HG03135 (cell line): ENCODE measurements around the gene MUSTN1.

Experiments used
- ATAC-seq: cut with Tn5 transposase; IDR thresholded peaks from one replicate; pipeline ENCODE4 v1.9.1; 2021; ENCODE audit warnings: mild to moderate bottlenecking, moderate library complexity; ENCODE audit not compliant: unreplicated experiment

The MUSTN1 gene

DNA sequence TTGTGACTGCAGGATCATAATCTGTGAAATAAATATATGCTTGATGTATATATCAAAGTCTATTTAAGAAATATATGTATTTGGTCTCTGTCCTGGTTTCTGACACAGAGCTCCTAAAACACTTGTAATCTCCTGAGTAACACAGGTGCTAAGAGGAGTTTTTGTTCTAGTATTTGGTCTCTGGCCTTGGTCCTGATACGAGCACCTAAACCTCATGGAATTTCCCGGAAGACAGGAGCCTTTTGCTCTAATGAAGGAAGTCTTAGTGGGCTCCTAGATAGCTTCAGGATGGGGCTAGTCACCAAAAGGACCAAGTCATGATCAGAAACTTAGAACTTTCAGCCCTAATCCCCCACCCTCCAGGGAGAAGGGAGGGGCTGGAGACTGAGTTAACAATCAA is 19.2 kb upstream of the MUSTN1 start:
- no peak for ATAC-seq

DNA sequence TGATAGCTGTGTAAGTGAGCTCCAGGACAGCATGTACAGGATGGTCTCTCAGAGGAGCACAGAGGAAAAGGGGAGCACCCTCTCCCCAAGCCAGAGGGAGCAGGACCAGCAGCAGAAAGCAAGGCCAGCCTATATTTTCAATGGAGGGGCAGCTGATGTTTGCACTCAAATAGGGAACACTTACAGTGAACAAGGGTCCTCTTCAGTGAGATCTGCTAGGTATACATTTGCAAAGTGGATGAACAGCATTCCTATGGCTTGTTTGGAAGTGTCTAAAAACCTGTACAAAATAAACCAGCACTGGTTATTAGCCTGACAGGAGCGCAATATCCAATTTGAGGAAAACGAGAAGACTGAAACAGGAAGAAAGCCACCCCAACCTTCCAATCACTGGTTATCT is 17.6 kb upstream of the MUSTN1 start:
- no peak for ATAC-seq

DNA sequence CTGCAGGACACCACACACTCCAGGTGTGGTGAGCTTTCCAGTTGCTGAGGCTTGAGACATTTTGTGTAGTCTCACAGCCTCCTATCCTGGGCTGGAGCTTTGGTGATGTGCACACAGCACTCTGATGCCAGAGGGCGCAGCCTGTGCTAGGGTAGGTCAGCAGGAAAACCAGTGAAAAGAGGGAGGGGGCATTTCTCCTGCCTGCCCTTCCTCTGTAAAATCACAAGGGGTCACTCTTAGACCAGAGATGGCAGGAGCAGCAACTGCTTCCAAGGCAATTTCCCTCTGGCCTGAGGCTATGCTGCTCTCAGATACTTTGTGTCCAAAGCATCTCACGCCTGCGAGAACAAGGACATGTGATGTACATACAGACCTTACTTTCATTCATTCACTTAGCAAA is 16.5 kb upstream of the MUSTN1 start:
- ATAC-seq, result no peak

DNA sequence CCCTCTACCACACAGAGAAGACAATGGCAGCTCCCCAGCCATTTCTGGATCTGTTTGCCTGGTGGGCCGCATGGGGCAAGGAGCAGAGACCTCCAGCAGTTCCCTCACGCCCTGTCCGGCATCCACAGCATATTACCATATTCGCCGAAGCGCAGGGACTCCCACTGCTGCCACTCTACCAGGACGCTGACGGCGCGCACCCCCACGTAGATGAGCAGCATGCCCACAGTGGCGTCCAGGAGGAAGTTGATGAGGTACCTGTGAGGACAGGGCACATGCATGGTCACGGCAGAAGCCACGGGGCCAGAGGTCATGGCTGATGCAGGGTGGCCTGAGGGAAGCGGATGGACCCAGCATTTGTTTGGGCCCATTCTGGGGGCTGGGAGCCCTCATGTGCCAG is 14.8 kb upstream of the MUSTN1 start:
- no peak for ATAC-seq

DNA sequence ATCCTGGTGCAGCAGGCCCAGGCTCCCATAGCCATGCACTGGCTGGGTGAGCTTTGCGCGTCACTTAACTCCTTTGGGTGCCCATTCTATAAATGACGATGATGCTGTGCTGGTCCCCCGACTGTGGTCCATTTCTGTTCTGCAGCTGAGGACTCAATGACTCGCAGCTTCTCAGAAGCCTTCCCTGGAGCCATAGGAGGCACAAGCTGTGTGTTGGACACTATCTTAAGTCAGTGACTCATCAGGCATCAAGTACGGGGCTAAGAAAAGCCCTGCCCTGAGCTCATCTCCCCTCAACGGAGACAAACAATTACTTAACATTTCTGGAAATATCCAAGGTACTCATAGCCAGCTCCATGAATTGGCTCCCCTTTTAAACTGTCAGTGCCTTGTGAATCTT is 13.8 kb upstream of the MUSTN1 start:
- ATAC-seq, result no peak

DNA sequence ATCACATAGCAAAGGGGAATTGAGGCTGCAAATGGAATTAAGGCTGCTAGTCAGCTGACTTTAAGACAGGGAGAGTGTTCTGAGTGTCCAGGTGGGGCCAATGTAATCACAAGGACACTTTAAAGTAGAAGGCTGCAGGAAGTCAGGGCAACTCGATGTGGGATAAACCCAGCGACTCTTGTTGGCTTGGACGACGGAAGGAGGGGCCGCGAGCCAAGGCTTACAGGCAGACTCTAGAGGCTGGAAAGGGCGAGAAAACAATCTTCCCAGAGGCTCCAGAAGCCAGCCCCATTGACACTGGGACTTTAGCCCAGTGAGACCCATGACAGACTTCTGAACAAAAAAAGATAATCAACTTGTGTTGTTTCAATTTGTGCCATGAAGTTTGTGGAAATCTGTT is 12.9 kb upstream of the MUSTN1 start:
- no peak for ATAC-seq

DNA sequence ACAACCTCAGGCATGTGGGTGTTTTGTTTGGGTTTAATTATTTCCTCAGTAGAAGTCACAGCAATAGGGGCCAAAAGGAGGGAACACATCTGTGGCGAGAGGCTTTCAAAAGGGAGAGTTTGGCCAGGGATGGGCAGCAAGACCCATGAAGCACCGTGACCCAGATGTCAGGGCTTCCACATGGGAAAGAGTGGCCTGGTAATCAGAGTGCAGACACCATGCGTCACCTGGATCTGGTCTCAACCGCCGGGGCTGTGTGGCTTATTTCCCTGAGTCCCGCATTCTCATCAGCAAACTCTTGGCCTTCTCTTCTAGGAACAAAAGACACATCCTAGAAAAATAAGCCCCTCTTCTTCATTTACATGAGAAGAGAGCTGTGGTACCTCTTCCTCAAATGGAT is 12.4 kb upstream of the MUSTN1 start:
- ATAC-seq, result no peak

DNA sequence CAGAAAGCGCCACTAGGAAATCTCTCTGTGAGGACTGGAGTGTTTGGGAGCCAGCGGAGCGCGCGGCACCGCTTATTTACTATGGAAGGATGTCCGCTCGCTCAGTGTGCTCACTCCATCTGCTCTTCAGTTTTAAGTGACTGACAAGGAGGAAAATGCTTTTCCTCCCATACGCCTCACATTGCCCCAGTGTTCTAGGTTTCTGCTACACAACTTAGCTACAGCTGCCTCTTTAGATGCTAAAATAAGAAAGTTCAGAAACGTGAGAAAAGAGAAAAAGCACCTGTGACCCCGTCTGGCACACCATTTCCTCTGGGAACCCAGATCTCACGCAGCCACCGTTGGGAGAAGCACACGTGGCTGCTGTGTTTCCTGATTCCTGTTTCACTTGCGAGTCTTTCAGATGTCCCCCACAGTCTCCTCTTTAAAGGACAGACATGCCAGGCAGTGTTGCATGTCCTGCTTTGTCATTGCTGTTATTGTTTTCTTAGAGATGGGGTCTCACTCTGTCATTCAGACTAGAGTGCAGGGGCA is 11.7 kb upstream of the MUSTN1 start:
- ATAC-seq, result no peak

DNA sequence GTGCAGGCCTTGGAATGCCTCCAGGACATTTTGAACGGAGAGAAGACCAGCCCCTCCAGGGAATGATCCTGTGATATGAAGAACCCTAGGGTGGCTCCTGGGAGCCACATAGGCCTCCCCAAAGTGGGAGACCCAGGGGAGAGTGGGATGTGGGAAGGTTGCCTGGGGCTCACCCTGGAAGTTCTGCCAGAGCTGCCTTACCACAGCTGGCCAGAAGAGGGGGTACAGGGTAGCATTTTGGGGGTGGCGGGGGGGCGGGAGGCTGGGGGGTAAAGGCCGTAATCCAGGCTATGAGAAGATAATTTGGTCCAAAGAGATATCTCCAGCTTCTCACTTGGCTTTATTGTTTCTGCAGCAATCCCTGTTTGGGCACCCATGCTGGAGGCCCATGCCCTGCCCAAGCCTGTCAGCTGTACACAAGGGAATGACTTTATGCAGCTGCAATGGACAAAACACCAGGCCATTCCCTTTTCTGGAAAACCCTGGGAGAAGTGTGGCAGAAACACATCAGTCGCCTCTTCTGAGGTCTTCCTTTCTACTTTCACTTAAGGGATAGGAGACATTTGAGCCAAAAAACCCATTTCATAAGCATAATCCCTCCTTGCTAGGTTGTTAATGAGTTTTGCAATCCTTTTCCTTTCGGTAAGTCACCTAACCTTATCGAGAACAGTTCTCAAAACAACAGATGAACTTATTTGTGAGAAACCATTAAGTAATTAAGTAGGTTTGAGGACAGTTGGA is 11.0 kb upstream of the MUSTN1 start:
- ATAC-seq, result no peak

DNA sequence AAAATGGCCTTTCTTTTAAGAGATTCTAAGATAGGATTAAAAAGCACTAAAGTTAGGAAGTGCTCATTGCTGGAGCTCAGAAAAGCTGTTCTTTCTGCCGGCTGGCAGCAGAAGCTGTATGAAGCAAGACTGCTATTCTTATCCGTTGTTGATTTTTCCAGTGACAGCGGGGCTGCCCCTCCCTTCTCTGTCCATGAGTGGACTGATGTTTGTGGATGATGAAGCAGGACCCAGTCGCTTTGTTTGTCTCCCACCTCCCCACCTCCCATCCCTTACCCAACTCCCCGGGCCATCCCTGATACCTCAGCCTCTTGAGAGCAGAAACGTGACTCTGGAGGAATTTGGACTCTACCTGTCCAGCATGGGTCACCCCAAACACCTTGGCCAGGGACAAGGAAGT is 10.3 kb upstream of the MUSTN1 start:
- ATAC-seq, result no peak

DNA sequence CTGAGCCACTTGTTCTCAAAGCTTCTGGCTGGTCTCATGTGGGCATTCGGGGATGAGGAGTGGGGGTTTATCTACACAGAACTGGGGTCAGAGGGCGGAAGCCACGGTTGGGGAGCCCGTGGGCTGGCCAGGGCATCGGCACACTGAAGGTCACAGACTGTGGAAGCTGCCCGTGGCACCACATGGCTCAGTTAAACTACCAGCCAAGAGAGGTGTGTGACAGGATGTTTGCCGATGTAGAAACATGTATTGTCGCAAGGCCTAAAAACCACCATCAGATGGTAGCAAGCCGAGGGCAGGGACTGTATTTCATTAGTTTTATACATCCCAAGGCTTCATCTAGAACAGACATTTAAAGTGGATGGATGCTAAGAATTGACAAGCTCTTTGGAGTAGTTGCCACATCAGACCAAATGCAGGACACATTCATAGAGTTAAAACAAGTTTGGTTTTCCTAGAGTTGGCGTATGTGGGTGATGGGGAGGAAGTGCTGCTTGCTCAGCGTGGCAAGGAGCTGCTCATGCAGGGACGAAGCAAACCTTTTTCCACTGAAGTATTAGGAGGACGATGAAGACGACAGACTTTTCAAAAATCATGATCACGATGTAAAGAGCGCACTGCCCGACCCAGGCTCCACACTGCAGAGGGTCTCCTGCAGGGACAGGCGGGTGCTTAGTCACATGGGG is 9.6 kb upstream of the MUSTN1 start:
- no peak for ATAC-seq

DNA sequence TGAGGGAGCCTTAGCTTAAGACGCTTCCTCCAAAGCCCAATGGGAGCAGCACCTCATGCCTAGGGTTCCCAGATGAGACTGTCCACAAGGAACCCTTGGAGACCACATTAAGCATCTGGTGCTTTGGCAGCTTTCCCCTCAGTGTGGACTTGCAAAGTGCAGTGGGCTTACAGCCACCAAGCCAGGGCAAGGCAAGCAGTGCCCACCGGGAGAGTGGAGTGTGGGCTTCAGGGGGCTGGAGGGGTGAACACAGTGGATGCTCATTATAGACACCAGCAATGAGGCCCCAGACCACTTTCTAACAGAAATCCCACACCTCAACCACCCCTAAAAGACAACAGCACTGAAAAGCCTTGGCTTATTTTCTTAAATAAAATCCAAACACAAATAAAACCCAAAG is 9.1 kb upstream of the MUSTN1 start:
- no peak for ATAC-seq

DNA sequence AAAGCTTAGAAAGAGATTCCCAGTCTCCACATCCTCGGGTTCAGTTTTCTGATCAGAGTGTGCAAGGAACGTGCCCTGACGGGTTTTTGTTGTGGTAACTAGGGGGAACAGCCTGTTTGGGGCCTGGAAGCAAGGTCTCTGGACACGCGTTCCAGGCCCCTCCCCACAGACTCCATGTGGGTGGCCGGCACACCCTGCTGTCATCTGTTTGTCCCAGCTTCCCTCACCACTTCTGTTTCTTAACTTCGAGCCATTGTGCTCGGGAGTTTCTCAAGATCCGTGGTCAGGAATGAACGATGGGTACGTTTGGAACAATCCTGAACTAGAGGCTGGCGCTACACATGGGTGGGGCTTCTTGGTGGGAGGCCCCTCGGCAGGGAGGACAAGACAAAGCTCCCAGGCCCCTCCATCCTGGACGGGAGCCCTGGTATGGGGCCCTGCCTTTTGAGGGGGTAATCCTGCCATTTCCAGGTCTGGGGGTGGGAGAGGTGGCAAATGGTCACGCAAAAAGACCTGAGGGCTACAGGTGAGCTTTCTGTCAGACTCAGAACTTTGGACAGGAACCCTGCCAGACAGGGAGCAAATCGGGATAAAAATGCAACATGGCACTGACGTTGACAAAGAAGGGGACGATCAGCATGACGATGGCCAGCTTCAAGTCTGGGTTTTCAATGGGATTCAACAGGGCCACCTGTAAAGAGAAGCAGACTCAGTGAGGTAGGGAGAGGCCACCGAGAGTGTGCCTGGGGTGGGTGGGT is 8.5 kb upstream of the MUSTN1 start:
- ATAC-seq, result no peak

DNA sequence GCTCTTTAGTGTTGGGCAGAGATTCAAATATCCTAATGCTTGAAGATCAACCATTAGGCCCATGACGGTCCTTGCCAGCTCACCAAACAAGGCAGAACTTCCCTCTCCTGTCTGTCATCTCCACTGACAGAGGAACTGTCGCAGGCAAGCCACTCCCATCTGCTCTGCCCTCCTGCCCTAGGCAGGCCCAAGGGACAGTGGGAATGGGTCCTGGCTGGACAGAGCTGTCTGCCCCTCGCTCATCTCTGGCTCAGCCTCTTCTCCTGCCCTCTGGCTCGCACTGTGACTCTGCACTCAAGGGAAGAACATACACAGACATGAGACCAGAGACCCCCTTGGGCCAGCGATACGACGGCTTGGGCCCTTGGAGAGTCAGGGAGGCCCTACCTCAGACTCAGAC is 7.6 kb upstream of the MUSTN1 start:
- ATAC-seq, result no peak

DNA sequence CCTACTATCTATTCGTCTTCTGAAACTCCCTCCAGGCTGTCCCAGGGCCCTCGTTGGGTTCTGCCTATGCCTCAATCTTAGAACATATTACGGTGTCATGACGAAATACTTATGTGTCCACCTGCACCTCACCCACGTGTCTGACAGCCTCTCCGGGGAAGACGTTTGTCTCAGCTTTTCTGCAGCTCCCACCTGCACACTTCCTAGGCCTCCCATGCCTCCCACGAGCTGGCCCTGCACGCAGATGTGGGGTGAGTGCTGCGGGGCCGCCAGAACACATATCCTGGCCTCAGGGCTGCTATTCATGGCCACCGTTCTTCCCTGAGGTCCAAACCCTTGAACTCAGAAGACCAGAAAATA is 7.1 kb upstream of the MUSTN1 start:
- ATAC-seq, result no peak

DNA sequence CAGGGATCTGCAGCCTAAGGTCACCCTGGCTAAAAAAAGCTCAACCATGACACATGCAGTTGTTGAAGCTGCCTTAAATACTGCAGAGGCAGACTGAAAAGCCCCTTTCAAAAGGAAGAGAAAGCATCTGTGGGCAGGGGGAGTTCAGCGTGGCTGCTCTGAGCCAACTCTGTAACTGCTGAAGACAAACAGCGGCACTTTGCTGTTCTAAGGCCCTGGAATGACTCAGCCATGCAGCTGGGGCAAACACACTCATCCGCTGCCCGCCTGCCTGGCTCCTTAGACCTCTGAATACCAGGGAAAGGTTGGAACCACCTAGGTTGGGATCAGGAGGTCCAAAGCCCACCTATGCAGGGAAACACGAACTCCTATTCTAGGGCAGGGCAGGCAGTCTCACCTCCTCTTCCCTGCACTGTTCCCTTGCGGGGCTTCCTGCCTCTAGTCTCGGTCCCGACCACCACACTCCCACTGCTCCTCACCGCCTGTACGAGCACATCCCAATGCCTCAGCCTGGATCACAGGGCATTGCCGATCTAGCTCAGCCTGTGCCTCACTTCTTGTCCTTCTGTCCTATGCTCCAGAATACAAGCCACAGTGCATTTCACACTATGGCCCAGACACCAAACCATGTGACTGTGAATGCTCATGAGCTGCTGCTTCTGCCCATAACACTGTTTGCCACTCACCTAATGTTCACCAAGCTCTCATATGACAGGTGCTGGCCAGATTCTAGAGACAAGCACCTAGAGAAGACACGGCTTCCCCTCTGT is 6.6 kb upstream of the MUSTN1 start:
- ATAC-seq, result no peak

DNA sequence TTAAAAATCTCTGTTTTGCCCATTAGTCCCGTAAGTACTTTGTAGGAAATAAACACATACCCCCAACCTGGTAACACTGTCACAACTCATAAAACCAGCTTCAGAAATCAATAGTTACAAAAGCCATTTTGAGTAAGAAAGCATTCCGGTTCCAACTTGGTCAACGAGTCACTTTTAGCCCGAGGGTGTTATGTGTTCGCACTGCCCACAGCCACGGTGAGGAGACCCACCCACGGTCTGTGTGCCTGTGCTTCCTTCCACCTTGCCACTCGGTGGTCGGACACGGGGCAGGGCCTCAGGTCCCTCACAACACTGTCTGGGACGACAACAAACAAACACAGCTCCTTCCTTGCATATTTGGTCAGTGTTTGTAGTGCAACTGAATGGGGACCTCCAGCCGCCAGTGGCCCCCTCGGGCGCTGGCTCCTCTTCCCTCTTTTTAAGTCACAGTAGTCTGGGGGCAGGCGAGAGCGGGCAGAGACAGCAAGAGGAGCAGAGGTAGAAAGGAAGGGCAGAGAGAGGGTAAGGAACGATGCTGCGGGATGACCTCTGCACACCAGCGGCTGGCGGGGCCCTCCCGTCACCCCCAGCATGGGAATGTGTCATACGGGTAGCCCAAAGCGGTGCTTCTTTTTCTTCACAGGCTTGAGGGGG is 5.2 kb upstream of the MUSTN1 start:
- ATAC-seq, result no peak

DNA sequence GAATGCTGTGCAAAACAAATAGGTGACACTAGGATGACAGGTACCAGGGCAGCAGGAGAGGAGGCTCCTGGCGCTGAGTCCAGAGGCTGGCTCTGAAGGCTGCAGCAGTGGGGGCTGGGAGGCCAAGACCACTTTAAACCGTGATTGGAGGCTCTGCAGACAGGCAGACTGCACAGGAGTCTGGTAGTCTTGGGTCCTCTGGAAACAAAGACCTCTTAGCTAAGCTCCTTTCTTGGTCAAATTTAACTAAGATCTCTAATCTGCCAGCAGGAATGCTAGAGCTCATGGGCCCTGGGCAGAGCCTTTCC is 4.4 kb upstream of the MUSTN1 start:
- ATAC-seq, result no peak

DNA sequence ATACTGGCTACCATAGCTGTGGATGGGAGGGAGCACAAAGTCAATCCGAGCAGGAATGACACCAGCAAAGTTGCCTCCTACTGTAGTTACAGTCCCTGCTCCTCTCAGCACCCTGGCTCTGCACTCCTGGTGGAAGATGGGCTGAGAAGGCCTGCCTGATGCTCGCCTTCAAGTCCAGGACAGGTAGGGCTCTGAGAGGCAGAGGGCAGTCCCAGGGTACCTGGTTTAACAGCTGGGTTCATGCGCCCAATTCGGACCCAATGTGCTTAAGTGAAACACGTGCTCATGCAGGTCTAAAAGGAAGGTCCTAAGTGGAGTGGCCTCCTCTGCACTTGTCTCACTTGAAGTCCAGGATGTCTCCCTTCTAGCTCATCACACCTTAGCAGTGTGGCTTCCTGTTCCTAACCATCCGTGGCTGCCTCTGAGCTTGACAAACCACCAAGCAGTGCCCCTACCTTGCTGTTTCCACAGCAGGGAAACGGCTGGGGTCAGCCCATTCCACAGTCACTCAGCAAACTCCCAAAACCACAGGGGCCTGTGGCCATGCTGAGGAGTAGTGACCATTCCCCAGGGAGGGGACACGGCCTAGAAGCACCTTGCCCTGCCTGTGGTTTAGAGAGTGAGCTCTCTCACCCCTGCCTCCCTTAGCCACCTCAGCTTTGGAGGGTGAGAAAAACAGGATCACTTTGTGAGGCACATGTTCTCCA is 3.9 kb upstream of the MUSTN1 start:
- no peak for ATAC-seq

DNA sequence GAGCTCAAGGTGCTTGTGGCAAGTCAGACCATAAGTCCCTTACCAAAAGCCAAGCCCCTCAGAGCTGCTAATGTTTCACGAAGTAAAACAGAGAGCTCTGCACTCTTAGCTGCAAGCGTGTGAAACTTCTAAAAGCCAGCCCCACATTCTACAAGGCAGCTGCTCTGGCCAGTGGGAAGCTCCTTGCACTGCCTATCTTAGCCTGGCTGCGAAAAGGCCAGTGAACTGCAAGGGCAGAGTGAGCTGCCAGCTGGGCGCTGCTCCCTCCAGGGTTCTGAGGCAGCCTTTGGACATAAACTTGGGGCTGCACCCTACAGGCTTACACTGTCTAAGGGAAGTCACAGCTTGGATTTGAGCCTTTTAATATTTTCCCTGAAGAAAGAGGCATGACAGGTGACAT is 2.2 kb upstream of the MUSTN1 start:
- ATAC-seq, result no peak
